Mononuclear cell (primary cell): ENCODE results near the gene KCNC1. TPM values are rescaled to one million over a fixed set of nuclear protein-coding genes. Genes with fewer than 3 reads are reported as not detected.

Source experiments
- H3K27me3 ChIP-seq: 2 replicates; pipeline ENCODE4 v1.6.0; 2011; ENCODE audit warnings: low read length, control low read depth; ENCODE audit not compliant: insufficient read depth
- H3K4me1 ChIP-seq: 2 replicates; pipeline ENCODE4 v1.5.1; 2011; ENCODE audit warnings: mild to moderate bottlenecking, low read length, control low read depth; ENCODE audit not compliant: insufficient read depth
- H3K4me3 ChIP-seq: 2 replicates; pipeline ENCODE4 v1.5.1; 2011; ENCODE audit warnings: mild to moderate bottlenecking, low read length, moderate library complexity
- H3K9me3 ChIP-seq: 2 replicates; pipeline ENCODE4 v1.5.1; 2011; ENCODE audit warnings: low read depth, mild to moderate bottlenecking, control low read depth, low read length
- total RNA-seq: library from RNA; depleted of rRNA; stranded (reverse); fragments of >200 nt; gene quantifications from one replicate; pipeline ENCODE4 v1.2.3, GENCODE V29; 2012

The KCNC1 gene
- total RNA-seq, 1 donor, result under 0.01 TPM

GRCh38 chr11:17812865-17813187 is 78.2 kb downstream of the KCNC1 start:
- H3K4me1 ChIP-seq, result no peaks in the 10 kb centered on the region
- H3K9me3 ChIP-seq, result no peaks in the 10 kb centered on the region
- no peak overlapping the region for H3K4me3 ChIP-seq
- no peaks in the 10 kb centered on the region for H3K27me3 ChIP-seq

GRCh38 chr11:17813391-17814059 is 78.9 kb downstream of the KCNC1 start:
- Histone ChIP-seq H3K9me3 (no peaks in the 10 kb centered on the region), H3K27me3 (no peaks in the 10 kb centered on the region), H3K4me1 (no peaks in the 10 kb centered on the region), H3K4me3 (no peak overlapping the region)

- Histone ChIP-seq H3K27me3 (no peaks in the 10 kb centered on the region), H3K4me1 (no peaks in the 10 kb centered on the region), H3K9me3 (no peaks in the 10 kb centered on the region), H3K4me3 (no peak overlapping the region)
Measured at GRCh38 chr11:17814546-17814945, 80.0 kb downstream of the KCNC1 start.

- H3K9me3 ChIP-seq, result no peaks in the 10 kb centered on the region
Measured at GRCh38 chr11:17816232-17816931, 81.8 kb downstream of the KCNC1 start.

GRCh38 chr11:17821648-17822400 is 87.2 kb downstream of the KCNC1 start:
- no peak overlapping the region for H3K4me3 ChIP-seq
- no peaks in the 10 kb centered on the region for H3K4me1 ChIP-seq
- H3K9me3 ChIP-seq, result no peaks in the 10 kb centered on the region
- H3K27me3 ChIP-seq, result no peaks in the 10 kb centered on the region

More at GRCh38 chr11:17816232-17816931, 81.8 kb downstream of the KCNC1 start:
- H3K4me3 ChIP-seq, result no peak overlapping the region
- no peaks in the 10 kb centered on the region for H3K27me3 ChIP-seq
- no peaks in the 10 kb centered on the region for H3K4me1 ChIP-seq

- Histone ChIP-seq H3K9me3 (no peaks in the 10 kb centered on the region), H3K4me3 (no peak overlapping the region), H3K27me3 (no peaks in the 10 kb centered on the region), H3K4me1 (no peaks in the 10 kb centered on the region)
Measured at GRCh38 chr11:17822401-17822781, 87.8 kb downstream of the KCNC1 start.

- no peaks in the 10 kb centered on the region for H3K4me1 ChIP-seq
- no peaks in the 10 kb centered on the region for H3K9me3 ChIP-seq
- no peak overlapping the region for H3K4me3 ChIP-seq
- H3K27me3 ChIP-seq, result no peaks in the 10 kb centered on the region
Measured at GRCh38 chr11:17827006-17827405, 92.4 kb downstream of the KCNC1 start.

GRCh38 chr11:17828311-17828751 is 93.8 kb downstream of the KCNC1 start:
- Histone ChIP-seq H3K9me3 (no peaks in the 10 kb centered on the region), H3K4me3 (no peak overlapping the region), H3K4me1 (no peaks in the 10 kb centered on the region), H3K27me3 (no peaks in the 10 kb centered on the region)

- H3K9me3 ChIP-seq, result no peaks in the 10 kb centered on the region
- H3K4me1 ChIP-seq, result no peaks in the 10 kb centered on the region
- H3K27me3 ChIP-seq, result no peaks in the 10 kb centered on the region
- no peak overlapping the region for H3K4me3 ChIP-seq
Measured at GRCh38 chr11:17831228-17831627, 96.6 kb downstream of the KCNC1 start.

- Histone ChIP-seq H3K4me1 (no peaks in the 10 kb centered on the region), H3K27me3 (no peaks in the 10 kb centered on the region), H3K4me3 (no peak overlapping the region), H3K9me3 (no peaks in the 10 kb centered on the region)
Measured at GRCh38 chr11:17831883-17832282, 97.3 kb downstream of the KCNC1 start.

Other genes starting within 250 kb of the KCNC1 start
- gene USH1C, start 190.4 kb upstream of the KCNC1 start, total RNA-seq, result not detected
- not detected for gene OTOG, start 187.5 kb upstream of the KCNC1 start, total RNA-seq
- gene MYOD1, start 15.2 kb upstream of the KCNC1 start, total RNA-seq, result not detected